IMR-90 (cell line): ENCODE measurements around the gene DISC1.
A peak's percentile ranks its signal among the peaks of the same experiment; 100 is the strongest.

Experiments
- CEBPB ChIP-seq: IDR thresholded peaks from 2 replicates; pipeline ENCODE4 v1.6.1; 2012; ENCODE audit warnings: low read depth, low read length, improper control_type of control experiment
- CHD1 ChIP-seq: IDR thresholded peaks from 2 replicates; pipeline ENCODE4 v1.6.1; 2012; ENCODE audit warnings: low read depth, low read length, improper control_type of control experiment
- CTCF ChIP-seq: conservative IDR thresholded peaks from 2 replicates; pipeline ENCODE4 v1.5.1; 2012; ENCODE audit warnings: mild to moderate bottlenecking, low read depth, low read length, improper control_type of control experiment
- FOS ChIP-seq: fragments of 150-350 bp; IDR thresholded peaks from 2 replicates; pipeline ENCODE4 v1.6.1; 2016; ENCODE audit warnings: low read depth, low read length
- MXI1 ChIP-seq: IDR thresholded peaks from 2 replicates; pipeline ENCODE4 v1.6.1; 2012; ENCODE audit warnings: low read depth, mild to moderate bottlenecking, low read length, moderate library complexity, borderline replicate concordance
- POLR2A ChIP-seq: IDR thresholded peaks from 2 replicates; pipeline ENCODE4 v1.6.1; 2012; ENCODE audit warnings: mild to moderate bottlenecking, low read depth, low read length
- SMC3 ChIP-seq: fragments of 150-350 bp; IDR thresholded peaks from 2 replicates; pipeline ENCODE4 v1.6.1; 2016; ENCODE audit warnings: low read depth, mild to moderate bottlenecking, antibody characterized with exemption, low read length, moderate library complexity

GRCh38 chr1:231866392-231867331 lies 240.1 kb downstream of the DISC1 start:
- 0 out of 2 replicates have a peak, but pooled peaks have one; percentile 31 for TF ChIP-seq POLR2A
- peak; percentile 84 for TF ChIP-seq CTCF
- TF ChIP-seq FOS, result no peak
- no peak for TF ChIP-seq CEBPB
- TF ChIP-seq SMC3, result peak; percentile 83
- no peak for TF ChIP-seq MXI1
- TF ChIP-seq CHD1, result no peak
